GM19351 (cell line): ENCODE results near the gene PNRC2.
"Not testable (repeated sequence)": the region's sequence is repeated elsewhere in the genome, so short reads cannot be mapped to it uniquely, and the experiment has no call there.

Source experiments
- ATAC-seq: cut with Tn5 transposase; IDR thresholded peaks from one replicate; pipeline ENCODE4 v1.9.1; 2021; ENCODE audit warnings: mild to moderate bottlenecking, moderate library complexity; ENCODE audit not compliant: unreplicated experiment

PNRC2 gene

DNA sequence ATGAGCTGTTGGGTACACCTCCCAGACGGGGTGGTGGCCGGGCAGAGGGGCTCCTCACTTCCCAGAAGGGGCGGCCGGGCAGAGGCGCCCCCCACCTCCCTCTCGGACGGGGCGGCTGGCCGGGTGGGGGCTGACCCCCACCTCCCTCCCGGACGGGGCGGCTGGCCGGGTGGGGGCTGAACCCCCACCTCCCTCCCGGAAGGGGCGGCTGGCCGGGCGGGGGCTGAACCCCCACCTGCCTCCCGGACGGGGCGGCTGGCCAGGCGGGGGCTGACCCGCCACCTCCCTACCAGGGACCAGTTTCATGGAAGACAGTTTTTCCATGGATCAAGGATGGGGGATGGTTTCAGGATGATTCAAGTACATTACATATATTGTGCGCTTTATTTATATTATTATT, 27.4 kb downstream of the PNRC2 start:
- not testable (repeated sequence) for ATAC-seq

DNA sequence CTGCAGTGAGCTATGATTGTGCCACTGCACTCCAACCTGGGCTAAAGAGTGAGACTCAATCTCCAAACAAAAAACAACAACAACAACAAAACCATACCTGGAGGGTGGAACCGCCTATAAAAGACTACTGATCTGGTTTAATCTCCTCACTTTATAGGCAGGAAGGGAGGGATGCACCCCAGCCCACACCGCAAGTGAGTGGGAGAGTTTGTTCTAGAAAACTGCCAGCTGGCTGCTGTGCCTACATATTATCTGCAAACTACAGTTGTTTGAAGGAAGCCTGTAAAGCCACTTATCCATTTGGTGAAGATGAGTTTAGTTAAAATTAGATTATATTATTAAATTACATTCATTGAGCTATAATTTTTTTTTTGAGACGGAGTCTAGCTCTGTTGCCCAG, 29.6 kb downstream of the PNRC2 start:
- no peak for ATAC-seq

DNA sequence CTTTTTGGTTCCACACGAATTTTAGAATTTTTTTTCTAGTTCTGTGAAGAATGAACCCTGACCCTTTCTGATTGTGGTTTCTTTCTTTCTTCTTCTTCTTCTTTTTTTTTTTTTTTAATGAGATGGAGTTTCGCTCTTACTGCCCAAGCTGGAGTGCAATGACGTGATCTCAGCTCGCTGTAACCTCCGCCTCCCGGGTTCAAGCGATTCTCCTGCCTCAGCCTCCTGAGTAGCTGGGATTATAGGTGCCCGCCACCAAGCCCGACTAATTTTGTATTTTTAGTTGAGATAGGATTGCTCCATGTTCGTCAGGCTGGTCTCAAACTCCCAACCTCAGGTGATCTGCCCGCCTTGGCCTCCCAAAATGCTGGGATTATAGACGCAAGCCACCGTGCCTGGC, 32.4 kb downstream of the PNRC2 start:
- not testable (repeated sequence) for ATAC-seq

DNA sequence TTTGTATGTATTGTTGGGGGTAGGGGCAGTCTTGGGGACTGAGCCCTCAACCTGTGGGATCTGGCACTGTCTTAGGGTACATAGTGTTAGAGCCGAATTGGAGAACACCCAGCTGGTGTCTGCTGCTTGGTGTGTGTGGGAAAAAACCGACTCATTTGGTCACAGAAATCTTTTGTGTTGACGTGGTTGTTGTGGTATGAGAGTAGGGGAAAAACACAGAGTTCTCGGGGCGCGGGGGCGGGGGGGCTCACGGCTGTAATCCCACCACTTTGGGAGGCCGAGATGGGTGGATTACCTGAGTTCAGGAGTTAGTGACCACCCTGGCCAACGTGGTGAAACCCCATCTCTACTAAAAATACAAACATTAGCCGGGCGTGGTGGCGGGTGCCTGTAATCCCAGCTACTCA, 35.8 kb downstream of the PNRC2 start:
- no peak for ATAC-seq

DNA sequence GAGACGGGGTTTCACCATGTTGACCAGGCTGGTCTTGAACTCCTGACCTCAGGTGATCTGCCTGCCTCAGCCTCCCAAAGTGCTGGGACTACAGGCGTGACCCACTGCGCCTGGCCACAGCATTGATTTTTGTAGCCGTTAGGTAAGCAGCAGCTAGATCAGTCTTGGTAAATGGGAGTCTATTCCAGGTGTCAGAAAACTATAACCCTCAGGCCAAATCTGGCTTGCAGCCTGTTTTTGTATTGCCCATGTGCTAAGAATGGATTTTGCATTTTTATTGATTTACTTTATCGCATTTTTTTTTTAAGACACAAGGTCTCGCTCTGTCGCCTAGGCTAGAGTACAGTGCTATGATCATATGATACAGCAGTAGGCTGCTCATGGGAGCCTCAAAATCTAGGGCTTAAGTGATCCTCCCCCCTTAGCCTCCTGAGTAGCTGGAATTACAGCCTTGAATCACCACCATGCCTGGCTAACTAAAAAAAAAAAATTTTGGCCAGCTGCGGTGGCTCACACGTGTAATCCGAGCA, 37.1 kb downstream of the PNRC2 start:
- ATAC-seq, result no peak

DNA sequence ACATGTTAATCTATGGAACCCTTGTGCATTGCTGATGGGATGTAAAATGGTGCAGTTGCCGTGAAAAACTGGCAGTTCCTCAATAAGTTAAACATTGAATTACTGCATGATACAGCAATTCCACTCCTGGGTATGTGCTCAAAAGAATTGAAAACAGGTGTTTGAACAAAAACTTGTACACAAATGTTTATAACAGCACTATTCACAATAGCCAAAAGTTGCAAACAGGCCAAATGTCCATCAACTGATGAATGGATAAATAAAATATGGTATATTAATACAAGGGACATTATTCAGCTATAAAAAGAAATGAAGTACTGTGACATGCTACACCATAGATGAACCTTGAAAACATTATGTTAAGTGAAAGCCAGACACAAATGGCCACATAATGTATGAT, 38.2 kb downstream of the PNRC2 start:
- no peak for ATAC-seq

DNA sequence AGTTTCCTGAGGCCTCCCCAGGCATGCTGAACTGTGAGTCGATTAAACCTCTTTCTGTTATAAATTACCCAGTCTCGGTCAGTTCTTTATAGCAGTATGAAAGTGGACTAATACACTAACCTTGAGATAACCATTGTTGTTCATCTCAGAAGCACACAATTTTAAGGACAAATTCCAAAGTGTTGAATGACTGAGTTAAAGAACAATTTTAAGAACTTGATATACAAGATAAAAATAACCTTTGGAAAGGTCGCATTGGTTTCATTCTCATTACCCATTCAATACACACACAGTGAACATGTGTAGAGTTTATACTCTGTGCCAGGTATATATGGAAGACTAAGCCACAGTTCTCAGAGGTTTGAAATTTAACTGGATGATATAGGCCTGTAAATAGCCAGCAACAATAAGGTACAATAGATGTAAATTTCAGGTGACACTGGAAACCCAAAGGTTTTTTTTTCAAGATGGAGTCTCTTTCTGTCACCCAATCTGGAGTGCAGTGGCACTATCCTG, 39.6 kb downstream of the PNRC2 start:
- ATAC-seq, result no peak

DNA sequence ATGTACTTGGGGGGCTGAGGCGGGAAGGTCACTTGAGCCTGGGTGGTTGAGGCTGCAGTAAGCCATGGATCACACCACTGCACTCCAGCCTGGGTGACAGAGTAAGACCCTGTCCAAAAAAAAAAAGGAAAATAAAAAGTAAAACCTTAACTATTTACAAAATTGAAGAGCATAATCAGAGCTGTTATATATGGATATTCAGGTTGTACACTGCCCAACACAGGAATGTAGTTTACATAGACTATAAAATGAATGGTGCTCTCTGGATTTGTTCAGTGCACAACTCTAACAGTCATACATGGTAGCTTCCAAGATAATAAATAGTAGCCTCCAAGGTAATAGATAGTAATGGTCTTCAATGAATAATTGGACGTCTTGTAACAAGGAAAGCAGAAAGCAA, 43.1 kb downstream of the PNRC2 start:
- ATAC-seq, result no peak

DNA sequence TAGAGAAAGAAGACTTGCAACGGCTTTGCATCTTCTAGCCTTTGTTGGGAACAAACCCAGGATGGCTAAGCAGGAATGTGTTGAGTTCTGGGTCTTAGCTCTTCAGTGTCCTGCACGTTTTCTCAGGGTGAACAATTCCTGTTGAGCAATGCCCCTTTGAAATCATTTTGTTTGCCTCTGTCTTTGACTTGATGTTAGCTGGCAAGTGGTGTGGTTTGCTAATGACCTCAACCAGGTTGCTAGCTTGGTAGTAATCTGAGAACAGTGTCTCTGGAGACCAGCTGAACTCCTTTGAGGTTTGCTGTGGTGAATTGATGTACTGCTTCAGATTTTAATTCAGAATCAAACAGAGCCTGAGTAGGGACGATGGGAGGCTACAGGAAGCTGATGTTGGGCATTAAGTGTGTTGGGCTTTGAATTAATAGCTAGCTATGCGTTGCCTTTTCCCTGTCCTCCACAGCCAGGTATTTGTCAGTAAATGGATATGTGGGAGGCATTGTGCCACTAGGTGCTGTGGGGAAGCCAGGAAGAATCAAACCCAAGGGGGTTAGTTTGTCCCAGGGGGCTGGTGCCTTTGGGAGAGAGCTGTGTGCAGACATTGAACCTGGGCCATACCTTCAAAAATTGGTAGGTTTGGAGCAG, 43.8 kb downstream of the PNRC2 start:
- no peak for ATAC-seq

DNA sequence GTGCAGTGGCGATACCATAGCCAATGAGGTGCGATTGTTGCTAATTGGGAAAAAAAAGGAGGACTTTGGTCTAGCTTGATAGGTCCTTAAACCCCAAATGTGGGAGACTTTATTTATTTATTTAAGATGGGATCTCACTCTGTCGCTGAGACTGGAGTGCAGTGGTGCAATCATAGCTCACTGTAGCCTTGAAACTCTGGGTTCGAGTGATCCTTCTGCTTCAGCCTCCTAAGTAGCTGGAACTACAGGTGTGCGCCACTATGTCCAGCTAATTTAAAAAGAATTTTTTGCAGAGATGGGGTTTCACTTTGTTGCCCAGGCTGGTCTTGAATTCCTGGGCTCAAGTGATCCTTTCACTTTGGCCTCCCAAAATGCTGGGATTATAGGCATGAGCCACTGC, 44.5 kb downstream of the PNRC2 start:
- no peak for ATAC-seq

DNA sequence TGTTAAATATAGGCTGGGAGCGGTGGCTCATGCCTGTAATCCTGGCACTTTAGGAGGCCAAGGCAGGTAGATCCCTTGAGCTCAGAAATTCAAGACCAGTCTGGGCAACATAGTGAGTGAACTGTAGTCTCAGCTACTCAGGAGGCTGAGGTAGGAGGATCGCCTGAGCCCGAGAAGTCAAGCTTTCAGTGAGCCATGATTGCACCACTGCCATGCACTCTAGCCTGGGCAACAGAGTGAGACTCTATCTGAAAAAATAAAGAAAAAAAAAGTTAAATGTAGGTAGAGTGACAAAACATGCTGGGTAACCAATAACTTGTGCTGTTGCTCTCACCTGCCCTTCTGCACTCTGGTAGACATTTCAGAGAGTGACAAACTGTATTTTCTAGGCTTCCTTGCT, 45.5 kb downstream of the PNRC2 start:
- no peak for ATAC-seq

DNA sequence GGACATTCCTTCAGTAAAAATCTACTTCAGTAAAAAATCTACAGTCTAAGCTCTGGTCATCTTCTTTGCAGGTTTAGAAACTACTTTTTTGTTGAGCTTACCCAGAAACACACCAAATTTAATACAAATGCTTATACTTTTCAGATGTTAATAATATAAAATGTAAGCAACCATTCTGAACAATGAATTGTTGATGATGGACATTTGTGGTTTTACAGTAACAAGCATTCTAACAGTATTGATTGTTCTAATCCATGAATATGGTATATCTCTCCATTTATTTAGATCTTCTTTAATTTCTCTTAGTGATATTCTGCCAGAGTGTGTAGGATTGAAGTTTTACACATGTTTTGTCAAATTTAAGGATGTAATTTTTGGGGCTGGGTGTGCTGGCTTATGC, 47.5 kb downstream of the PNRC2 start:
- ATAC-seq, result no peak

DNA sequence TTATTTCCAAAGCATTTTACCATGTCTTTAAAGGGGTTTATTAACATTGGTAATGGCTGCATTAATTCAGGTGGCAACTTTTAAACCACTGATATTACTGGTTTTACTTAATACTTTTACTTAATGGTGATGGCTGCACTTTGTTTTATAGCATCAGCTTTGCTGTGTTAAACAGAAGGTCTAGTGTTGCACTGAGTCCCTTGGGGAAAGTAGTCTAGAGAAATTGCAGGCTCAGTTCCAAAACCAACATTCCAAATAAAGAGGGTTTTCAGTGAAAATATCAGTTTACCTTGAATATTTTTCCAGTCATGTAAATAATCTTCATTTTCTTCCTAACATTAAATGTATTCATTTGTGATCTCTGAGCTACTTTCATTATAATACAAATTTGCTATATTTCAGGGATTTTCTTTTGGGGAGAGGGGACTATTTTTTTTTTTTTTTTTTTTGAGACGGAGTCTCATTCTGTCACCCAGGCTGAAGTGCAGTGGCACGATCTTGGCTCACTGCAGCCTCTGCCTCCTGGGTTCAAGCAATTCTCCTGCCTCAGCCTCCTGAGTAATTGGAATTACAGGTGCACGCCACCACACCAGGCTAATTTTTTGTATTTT, 49.1 kb downstream of the PNRC2 start:
- not testable (repeated sequence) for ATAC-seq

DNA sequence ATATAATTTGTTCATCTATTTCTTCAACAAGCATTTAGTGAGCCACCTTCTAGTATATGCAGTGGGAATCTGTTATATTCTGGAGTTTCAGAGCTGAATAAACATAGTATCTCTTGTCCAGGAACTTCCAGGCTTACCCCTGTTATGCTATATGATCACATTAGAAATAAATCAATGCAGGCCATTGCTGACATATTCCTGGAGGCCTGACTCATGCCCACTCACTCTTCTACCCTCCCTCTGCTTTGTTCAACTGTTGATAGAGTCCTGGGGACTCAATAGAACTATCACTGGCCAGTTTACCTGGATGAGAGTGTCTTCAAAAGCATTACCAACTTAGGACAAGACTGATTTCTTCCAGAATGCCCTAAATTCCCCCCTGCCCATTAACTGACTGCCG, 49.8 kb downstream of the PNRC2 start:
- no peak for ATAC-seq

DNA sequence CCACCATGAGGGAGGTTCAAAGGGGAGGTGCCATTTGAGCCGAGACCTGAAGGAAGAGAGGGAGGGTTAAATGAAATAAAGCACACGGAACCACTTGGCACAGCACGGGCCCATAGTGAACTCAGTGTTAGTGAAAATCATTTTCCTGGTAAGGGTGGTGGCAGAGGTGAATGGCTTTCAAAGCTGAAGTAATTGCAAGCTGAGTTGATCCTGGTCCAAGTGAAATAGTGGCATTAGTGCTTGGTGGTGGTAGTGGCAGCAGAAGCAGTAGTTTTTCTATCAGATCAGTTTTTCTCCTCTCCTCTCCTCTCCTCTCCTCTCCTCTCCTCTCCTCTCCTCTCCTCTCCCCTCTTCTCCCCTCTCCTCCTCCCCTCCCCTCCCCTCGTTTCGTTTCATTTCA, 51.0 kb downstream of the PNRC2 start:
- ATAC-seq, result no peak

DNA sequence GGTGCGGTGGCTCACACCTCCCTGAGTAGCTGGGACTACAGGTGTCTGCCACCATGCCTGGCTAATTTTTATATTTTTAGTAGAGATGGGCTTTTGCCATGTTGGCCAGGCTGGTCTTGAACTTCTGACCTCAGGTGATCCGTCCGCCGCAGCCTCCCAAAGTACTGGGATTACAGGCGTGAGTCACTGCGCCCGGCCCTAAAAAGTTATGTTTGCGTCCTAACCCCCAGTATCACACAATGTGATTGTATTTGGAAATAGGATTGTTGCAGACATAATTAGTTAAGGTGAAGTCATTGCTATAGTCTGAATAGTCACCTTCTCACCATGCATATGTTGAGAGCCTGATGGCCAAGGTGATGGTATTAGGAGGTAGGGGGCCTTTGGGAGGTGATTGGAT, 53.2 kb downstream of the PNRC2 start:
- not testable (repeated sequence) for ATAC-seq
